CD14-positive monocyte (primary cell): ENCODE measurements around the gene LIN9. TPM values are rescaled to one million over a fixed set of nuclear protein-coding genes. Genes with fewer than 3 reads are reported as not detected.
A peak's percentile ranks its signal among the peaks of the same experiment; 100 is the strongest.

ENCODE experiments used
- DNase-seq, 3 donors: peaks; one replicate each; pipeline ENCODE4 v3.0.0-alpha.2; 2011 to 2022
- H2AFZ ChIP-seq: 2 replicates; pipeline ENCODE4 v1.6.0; 2012; ENCODE audit warnings: mild to moderate bottlenecking, low read depth, low read length, inconsistent platforms; ENCODE audit not compliant: insufficient read depth, poor library complexity, severe bottlenecking
- H3K27ac ChIP-seq, 2 donors: 1 replicate in 1 of 2; 2 replicates in 1 of 2; pipeline ENCODE4 v1.5.1; 2012 to 2013; ENCODE audit warnings: low read length in 2 of 2, control low read depth in 1 of 2, inconsistent platforms in 1 of 2, low read depth in 1 of 2, mild to moderate bottlenecking in 1 of 2
- H3K27me3 ChIP-seq, 2 donors: one replicate each; pipeline versions ENCODE4 v1.6.0 to v1.6.1; 2011 to 2013; ENCODE audit warnings: low read length in 2 of 2; ENCODE audit not compliant: control insufficient read depth in 2 of 2, insufficient read depth in 2 of 2
- H3K36me3 ChIP-seq, 2 donors: replicated peaks in 1 of 2; 1 replicate in 1 of 2; 2 replicates in 1 of 2; pipeline versions ENCODE4 v1.5.1 to v1.6.1; 2012 to 2013; ENCODE audit warnings: low read length in 2 of 2, control low read depth in 1 of 2, inconsistent platforms in 1 of 2, mild to moderate bottlenecking in 1 of 2; ENCODE audit not compliant: insufficient read depth in 2 of 2, control insufficient read depth in 1 of 2
- H3K4me1 ChIP-seq, 2 donors: 1 replicate in 1 of 2; 2 replicates in 1 of 2; pipeline versions ENCODE4 v1.5.1 to v1.6.1; 2012 to 2013; ENCODE audit warnings: low read length in 2 of 2, control low read depth in 1 of 2, inconsistent platforms in 1 of 2, mild to moderate bottlenecking in 1 of 2, moderate library complexity in 1 of 2; ENCODE audit not compliant: insufficient read depth in 2 of 2, control insufficient read depth in 1 of 2
- H3K4me2 ChIP-seq: replicated peaks from 2 replicates; pipeline ENCODE3; 2012; ENCODE audit warnings: low read length, moderate library complexity, mild to moderate bottlenecking; ENCODE audit not compliant: poor library complexity, severe bottlenecking; ENCODE audit errors: extremely low read depth
- H3K4me3 ChIP-seq, 3 experiments: fragments of 200-600 bp in 1 of 3; sonication (generic) in 1 of 3; replicated peaks in 1 of 3; 1 replicate in 2 of 3; 2 replicates in 1 of 3; pipeline ENCODE4 v1.5.1; 2011 to 2013; ENCODE audit warnings: low read length in 3 of 3, mild to moderate bottlenecking in 3 of 3, control low read depth in 2 of 3, low read depth in 2 of 3, inconsistent platforms in 1 of 3, moderate library complexity in 1 of 3
- H3K79me2 ChIP-seq: 2 replicates; pipeline ENCODE4 v1.6.0; 2012; ENCODE audit warnings: mild to moderate bottlenecking, control low read depth, inconsistent platforms, low read length, moderate library complexity; ENCODE audit not compliant: insufficient read depth
- H3K9ac ChIP-seq: 2 replicates; pipeline ENCODE4 v1.6.0; 2017; ENCODE audit warnings: low read length, mild to moderate bottlenecking; ENCODE audit not compliant: insufficient read depth, poor library complexity, severe bottlenecking
- H3K9me3 ChIP-seq, 2 donors: replicated peaks in 1 of 2; 1 replicate in 1 of 2; 2 replicates in 1 of 2; pipeline versions ENCODE4 v1.5.1 to v1.6.1; 2012 to 2013; ENCODE audit warnings: low read length in 2 of 2, control low read depth in 1 of 2; ENCODE audit not compliant: control insufficient read depth in 1 of 2, insufficient read depth in 1 of 2
- H4K20me1 ChIP-seq: 2 replicates; pipeline ENCODE4 v1.6.0; 2012; ENCODE audit warnings: mild to moderate bottlenecking, low read length, control low read depth, moderate library complexity; ENCODE audit not compliant: insufficient read depth
- H3K27ac Mint-ChIP-seq, 7 donors: one replicate each; pipeline ENCODE4 v1.8.0; 2020; ENCODE audit warnings: mild to moderate bottlenecking in 7 of 7, mixed read lengths in 7 of 7, moderate library complexity in 6 of 7, inconsistent platforms in 2 of 7
- H3K27me3 Mint-ChIP-seq, 3 donors: one replicate each; pipeline ENCODE4 v1.8.0; 2021 to 2022; ENCODE audit warnings: low read depth in 3 of 3, mild to moderate bottlenecking in 3 of 3, mixed read lengths in 3 of 3, moderate library complexity in 3 of 3, inconsistent platforms in 1 of 3
- H3K36me3 Mint-ChIP-seq, 2 donors: one replicate each; pipeline ENCODE4 v1.8.0; 2020; ENCODE audit warnings: mixed read lengths in 2 of 2, inconsistent platforms in 1 of 2, mild to moderate bottlenecking in 1 of 2
- H3K4me1 Mint-ChIP-seq: one replicate; pipeline ENCODE4 v1.8.0; 2020; ENCODE audit warnings: mild to moderate bottlenecking, mixed read lengths
- H3K4me3 Mint-ChIP-seq, 2 donors: one replicate each; pipeline ENCODE4 v1.8.0; 2020; ENCODE audit warnings: mild to moderate bottlenecking in 2 of 2, mixed read lengths in 2 of 2, moderate library complexity in 1 of 2
- H3K9me3 Mint-ChIP-seq, 7 donors: one replicate each; pipeline ENCODE4 v1.8.0; 2020 to 2022; ENCODE audit warnings: mixed read lengths in 7 of 7, mild to moderate bottlenecking in 6 of 7, moderate library complexity in 6 of 7, inconsistent platforms in 2 of 7
- CTCF ChIP-seq: fragments of 200-600 bp; IDR thresholded peaks from one replicate; pipeline ENCODE4 v1.8.0; 2022; ENCODE audit warnings: antibody characterized with exemption, mild to moderate bottlenecking
- WGBS: methylation state at CpG from one replicate; pipeline ENCODE4 v1.1.5; 2013; ENCODE audit warnings: missing lambda C conversion rate; ENCODE audit not compliant: insufficient coverage; 5-methylcytosine and 5-hydroxymethylcytosine counted together
- intact Hi-C, 2 donors: fragments of 100-400 bp; cut with micrococcal nuclease; formaldehyde crosslinking; loops; one replicate each; pipeline versions ENCODE4 v1.15.0 to v1.15.1; 2023
- polyA plus RNA-seq, 3 donors: library from polyadenylated mRNA; depleted of rRNA in 1 of 3; unstranded in 2 of 3; stranded (reverse) in 1 of 3; fragments of 300-500 nt in 2 of 3; fragments of >200 nt in 1 of 3; fragmentation: Illumina TruSeq in 2 of 3; gene quantifications; 1 replicate in 2 of 3; 2 replicates in 1 of 3; pipeline ENCODE4 v1.2.3, GENCODE V29; 2012 to 2021

LIN9 gene
- polyA plus RNA-seq, 3 donors = 0.56 to 1.3 (median 0.76) TPM

DNA sequence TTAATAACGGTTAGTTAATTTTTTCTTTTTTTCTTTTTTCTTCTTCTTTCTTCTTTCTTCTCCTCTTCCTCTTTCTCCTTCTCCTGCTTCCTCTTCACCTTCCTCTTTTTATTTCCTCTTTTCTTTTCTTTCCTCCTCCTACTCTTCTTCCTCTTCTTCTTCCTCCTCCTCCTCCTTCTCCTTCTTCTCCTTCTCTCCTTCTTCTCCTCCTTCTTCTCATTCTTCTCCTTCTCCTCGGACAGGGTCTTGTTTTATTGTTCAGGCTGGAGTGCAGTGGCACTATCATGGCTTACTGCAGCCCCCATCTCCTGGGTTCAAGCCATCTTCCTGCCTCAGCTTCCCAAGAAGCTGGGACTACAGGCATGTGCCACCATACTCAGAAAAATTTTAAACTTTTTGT is 109.0 kb downstream of the LIN9 start:
- intact Hi-C loops = no loop called here
- Histone ChIP-seq H3K4me1 (peaks cover 6 to 8% of the 10 kb centered on the region in 2 donors), H3K4me2 (no peak overlapping the region), H3K9me3 (no peaks in the 10 kb centered on the region), H3K27ac (no peak overlapping the region), H3K36me3 (no peaks in the 10 kb centered on the region), H3K4me3 (no peak overlapping the region), H3K9ac (no peak overlapping the region), H4K20me1 (no peaks in the 10 kb centered on the region), H2AFZ (no peak overlapping the region), H3K27me3 (no peaks in the 10 kb centered on the region), H3K79me2 (no peaks in the 10 kb centered on the region)
- DNase-seq = no peak
- Mint-ChIP-seq H3K9me3 (no peaks in the 10 kb centered on the region), H3K27ac (peak overlapping the region in 1 of 7 donors; percentile 58), H3K4me3 (no peak overlapping the region), H3K36me3 (no peaks in the 10 kb centered on the region), H3K4me1 (peaks cover 8% of the 10 kb centered on the region), H3K27me3 (peaks cover 2 to 4% (median 4%) of the 10 kb centered on the region in 3 donors)
- no peak for TF ChIP-seq CTCF
- 40% methylated on average over 1 of the region's 2 CpGs for WGBS

DNA sequence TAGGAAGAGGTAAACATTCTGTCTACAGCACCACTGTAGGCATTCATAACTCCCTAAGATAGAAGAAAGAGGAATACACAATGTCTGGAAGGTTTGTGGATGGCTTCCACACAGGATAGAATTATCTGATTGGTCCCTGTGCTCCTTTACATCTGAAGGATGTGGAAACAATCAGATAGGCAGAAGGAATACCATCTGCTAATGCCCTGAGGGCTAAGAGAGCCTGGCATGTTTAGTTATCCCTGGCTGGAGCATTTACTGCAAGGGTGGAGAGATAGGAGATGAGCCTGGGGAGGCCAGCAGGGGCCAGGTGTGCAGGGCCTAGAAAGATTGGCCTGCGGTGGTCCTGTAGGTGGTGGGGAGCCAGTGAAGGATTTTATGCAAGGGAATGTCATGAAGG is 113.8 kb downstream of the LIN9 start:
- peaks cover 2 to 7% (median 4%) of the 10 kb centered on the region in 3 donors for H3K27me3 Mint-ChIP-seq
- 100% methylated on average over 1 of the region's 1 CpG for WGBS
- H3K4me1 Mint-ChIP-seq = peaks cover 6% of the 10 kb centered on the region
- TF ChIP-seq CTCF = no peak
- Histone ChIP-seq H2AFZ (no peak overlapping the region), H3K9ac (no peak overlapping the region), H3K4me1 (peaks cover 6 to 7% of the 10 kb centered on the region in 2 donors), H4K20me1 (no peaks in the 10 kb centered on the region), H3K9me3 (no peaks in the 10 kb centered on the region), H3K79me2 (no peaks in the 10 kb centered on the region), H3K27ac (no peak overlapping the region), H3K4me3 (no peak overlapping the region), H3K27me3 (no peaks in the 10 kb centered on the region), H3K4me2 (no peak overlapping the region), H3K36me3 (no peaks in the 10 kb centered on the region)
- H3K4me3 Mint-ChIP-seq = no peak overlapping the region
- no peaks in the 10 kb centered on the region for H3K36me3 Mint-ChIP-seq
- intact Hi-C loops = no loop called here
- no peaks in the 10 kb centered on the region for H3K9me3 Mint-ChIP-seq
- DNase-seq = no peak
- H3K27ac Mint-ChIP-seq = no peak overlapping the region
